Mononuclear cell (primary cell): ENCODE data around the gene GREM1. TPM values are rescaled to one million over a fixed set of nuclear protein-coding genes. Genes with fewer than 3 reads are reported as not detected.

Source experiments
- H3K27me3 ChIP-seq: 2 replicates; pipeline ENCODE4 v1.6.0; 2011; ENCODE audit warnings: low read length, control low read depth; ENCODE audit not compliant: insufficient read depth
- H3K4me1 ChIP-seq: 2 replicates; pipeline ENCODE4 v1.5.1; 2011; ENCODE audit warnings: mild to moderate bottlenecking, low read length, control low read depth; ENCODE audit not compliant: insufficient read depth
- H3K4me3 ChIP-seq: 2 replicates; pipeline ENCODE4 v1.5.1; 2011; ENCODE audit warnings: mild to moderate bottlenecking, low read length, moderate library complexity
- H3K9me3 ChIP-seq: 2 replicates; pipeline ENCODE4 v1.5.1; 2011; ENCODE audit warnings: low read depth, mild to moderate bottlenecking, control low read depth, low read length
- total RNA-seq: library from RNA; depleted of rRNA; stranded (reverse); fragments of >200 nt; gene quantifications from one replicate; pipeline ENCODE4 v1.2.3, GENCODE V29; 2012

The GREM1 gene
- total RNA-seq, 1 donor: 0.10 TPM

GRCh38 chr15:32735989-32736700, 18.3 kb downstream of the GREM1 start:
- no peak overlapping the region for H3K4me3 ChIP-seq
- H3K4me1 ChIP-seq: no peaks in the 10 kb centered on the region
- no peaks in the 10 kb centered on the region for H3K9me3 ChIP-seq
- H3K27me3 ChIP-seq: peaks cover 7% of the 10 kb centered on the region

DNA sequence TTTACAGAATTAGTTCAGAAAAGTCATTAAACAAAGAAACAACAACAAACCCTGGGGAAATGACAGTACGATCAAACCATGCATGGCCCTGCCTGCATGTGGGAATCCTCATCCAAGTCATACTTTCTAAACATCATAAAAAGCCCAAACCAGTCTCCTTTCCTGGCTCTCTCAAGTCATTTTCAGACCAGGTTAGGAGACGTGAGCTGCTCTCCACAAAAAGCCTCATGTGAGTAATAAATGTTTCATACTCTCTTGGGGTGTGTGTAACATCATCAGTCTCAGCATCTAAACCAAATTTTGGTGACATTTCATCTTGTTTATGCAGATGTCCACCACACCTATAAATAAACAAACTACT, 18.9 kb downstream of the GREM1 start:
- Histone ChIP-seq H3K9me3 (no peaks in the 10 kb centered on the region), H3K27me3 (peaks cover 5% of the 10 kb centered on the region), H3K4me3 (no peak overlapping the region), H3K4me1 (no peaks in the 10 kb centered on the region)

DNA sequence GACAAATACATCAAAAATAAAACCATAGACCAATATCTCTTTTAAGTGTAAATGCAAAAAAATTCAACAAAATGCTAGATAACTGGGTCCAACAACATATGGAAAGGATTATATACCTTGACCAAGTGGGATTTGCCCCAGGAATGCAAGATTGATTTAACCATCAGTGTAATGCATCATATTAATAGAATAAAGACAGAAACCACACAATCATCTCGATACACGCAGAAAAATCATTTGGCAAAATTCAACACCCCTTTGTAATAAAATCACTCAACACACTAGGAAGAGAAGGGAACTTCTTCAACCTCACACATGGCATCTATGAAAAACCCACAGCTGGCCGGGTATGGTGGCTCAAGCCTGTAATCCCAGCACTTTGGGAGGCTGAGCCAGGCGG, 19.5 kb downstream of the GREM1 start:
- no peaks in the 10 kb centered on the region for H3K4me1 ChIP-seq
- no peaks in the 10 kb centered on the region for H3K9me3 ChIP-seq
- H3K27me3 ChIP-seq: peaks cover 5% of the 10 kb centered on the region
- no peak overlapping the region for H3K4me3 ChIP-seq

DNA sequence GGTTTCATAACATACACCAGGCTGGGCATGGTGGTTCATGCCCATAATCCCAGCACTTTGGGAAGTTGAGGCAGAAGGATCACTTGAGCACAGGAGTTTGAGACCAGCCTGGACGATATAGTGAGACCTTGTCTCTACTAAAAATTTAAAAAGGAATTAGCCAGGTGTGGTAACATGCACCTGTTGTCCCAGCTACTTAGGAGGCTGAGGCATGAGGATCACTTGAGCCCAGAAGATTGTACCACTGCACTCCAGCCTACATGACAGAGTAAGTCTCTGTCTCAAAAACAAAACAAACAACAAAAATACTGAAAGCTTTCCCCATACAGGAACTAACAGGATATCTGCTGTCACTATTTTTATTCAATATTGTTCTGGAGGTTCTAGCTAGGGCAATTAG, 20.9 kb downstream of the GREM1 start:
- no peaks in the 10 kb centered on the region for H3K4me1 ChIP-seq
- H3K4me3 ChIP-seq: no peak overlapping the region
- peaks cover 5% of the 10 kb centered on the region for H3K27me3 ChIP-seq
- H3K9me3 ChIP-seq: peaks cover 5% of the 10 kb centered on the region

GRCh38 chr15:32739522-32740063, 21.8 kb downstream of the GREM1 start:
- Histone ChIP-seq H3K9me3 (peaks cover 5% of the 10 kb centered on the region), H3K27me3 (peaks cover 5% of the 10 kb centered on the region), H3K4me1 (no peaks in the 10 kb centered on the region), H3K4me3 (no peak overlapping the region)

DNA sequence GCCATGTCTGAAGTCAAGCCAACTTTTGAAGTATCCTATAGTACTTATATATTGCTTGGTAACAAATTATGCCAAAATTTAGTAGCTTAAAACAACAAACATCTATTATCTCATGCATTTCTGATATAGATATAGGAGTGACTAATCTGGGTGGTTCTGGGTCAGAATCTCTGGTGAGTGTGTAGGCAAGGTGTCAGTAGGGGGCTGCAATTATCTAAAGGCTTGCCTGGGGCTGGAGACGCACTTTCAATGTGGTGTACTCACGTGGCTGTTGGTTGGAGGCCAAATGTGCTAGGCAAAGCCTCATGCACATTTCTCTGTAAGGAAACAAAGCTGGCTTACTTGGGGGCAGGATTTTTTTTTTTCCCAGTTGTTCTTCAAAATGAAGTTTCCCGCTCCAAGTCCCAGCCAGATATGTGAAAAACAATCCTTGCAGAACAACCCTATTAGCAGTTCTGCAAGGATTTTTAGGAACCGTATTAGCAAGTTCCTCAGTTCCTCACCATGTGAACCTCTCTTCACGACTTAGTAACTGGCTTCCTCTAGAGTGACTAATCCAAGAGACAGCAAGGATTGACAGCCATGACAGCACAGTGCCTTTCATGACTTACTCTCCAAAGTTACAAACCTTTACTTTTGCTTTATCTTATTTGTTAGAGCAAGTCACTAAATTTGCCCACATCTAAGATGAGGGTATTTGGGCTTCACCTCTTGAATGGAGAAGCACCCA, 25.8 kb downstream of the GREM1 start:
- H3K4me3 ChIP-seq: no peak overlapping the region
- H3K4me1 ChIP-seq: no peaks in the 10 kb centered on the region
- H3K27me3 ChIP-seq: no peaks in the 10 kb centered on the region
- H3K9me3 ChIP-seq: peaks cover 5% of the 10 kb centered on the region

DNA sequence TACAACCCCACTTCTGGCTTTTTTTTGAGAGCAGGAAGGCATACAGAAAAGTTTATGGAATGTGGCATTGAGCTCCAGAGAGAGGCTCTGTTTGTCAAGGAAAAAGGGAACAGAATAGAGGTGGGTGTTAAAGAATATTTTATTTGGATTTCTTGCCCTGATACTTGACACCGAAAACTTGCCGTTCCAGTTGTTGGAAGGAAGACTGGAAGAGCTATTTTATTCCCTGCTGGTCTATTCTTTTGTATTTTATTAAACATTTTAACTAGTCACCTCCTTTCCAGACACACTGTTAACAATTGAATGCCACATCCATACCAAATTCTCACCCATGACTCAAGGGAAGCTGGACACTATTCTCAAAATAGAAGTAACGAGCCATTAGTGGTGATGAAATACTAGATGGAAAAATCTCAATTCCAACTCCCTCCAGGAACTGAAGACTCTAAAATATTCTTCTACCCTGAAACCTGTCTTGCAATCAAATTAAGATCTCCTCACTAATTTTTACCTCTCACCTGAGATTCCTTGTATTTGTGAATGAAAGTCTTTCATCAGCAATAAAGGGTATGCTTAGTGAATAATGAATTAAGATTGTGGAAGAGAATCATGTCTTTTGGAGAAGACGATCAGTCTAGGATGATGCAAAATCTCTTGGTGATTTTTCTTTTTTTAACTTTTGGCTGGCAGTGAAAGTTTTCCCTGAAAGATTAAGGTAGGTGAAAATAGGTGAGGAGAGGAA, 28.5 kb downstream of the GREM1 start:
- Histone ChIP-seq H3K4me3 (no peak overlapping the region), H3K27me3 (no peaks in the 10 kb centered on the region), H3K9me3 (peaks cover 5% of the 10 kb centered on the region), H3K4me1 (no peaks in the 10 kb centered on the region)

DNA sequence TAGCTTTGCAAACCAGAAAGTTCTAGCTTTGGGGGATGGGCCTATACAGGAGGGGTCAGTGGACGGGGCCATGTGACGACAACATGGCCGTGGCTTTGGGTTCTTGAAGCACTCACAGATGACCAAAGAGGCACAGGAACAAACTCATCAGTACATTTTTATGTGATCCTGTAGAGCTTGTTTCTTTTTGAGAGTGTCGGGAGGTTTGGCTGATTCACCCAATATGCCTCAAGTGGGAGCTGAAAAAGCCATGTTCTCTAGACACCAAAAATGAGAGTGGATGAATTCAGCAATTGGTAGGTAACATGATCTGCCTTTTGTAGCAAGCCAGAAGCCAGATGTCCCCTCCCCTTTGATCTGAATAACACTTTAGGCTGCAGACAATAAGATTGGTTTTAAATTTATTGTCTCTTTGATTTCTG, 30.1 kb downstream of the GREM1 start:
- H3K4me3 ChIP-seq: no peak overlapping the region
- H3K9me3 ChIP-seq: no peaks in the 10 kb centered on the region
- no peaks in the 10 kb centered on the region for H3K27me3 ChIP-seq
- no peaks in the 10 kb centered on the region for H3K4me1 ChIP-seq

DNA sequence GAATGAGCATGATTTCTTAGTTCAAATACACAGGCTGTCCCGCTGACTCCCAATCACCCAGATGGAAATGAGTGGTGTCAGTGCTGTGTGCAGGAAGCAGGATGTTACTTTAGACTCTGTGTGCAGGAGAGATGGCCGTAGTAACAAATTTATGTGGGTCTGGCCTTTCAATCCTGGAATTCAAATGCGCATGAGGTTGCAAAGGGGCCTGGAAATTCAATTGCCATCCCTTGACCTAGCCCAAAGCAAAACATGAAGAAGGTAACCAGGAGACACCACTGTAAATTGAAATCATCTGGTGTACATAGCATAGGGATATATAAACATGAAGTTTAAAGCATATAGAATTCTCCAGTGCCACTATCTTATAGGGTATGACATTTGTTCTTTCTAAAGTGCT, 33.2 kb downstream of the GREM1 start:
- H3K27me3 ChIP-seq: no peaks in the 10 kb centered on the region
- no peak overlapping the region for H3K4me3 ChIP-seq
- H3K9me3 ChIP-seq: no peaks in the 10 kb centered on the region
- no peaks in the 10 kb centered on the region for H3K4me1 ChIP-seq

DNA sequence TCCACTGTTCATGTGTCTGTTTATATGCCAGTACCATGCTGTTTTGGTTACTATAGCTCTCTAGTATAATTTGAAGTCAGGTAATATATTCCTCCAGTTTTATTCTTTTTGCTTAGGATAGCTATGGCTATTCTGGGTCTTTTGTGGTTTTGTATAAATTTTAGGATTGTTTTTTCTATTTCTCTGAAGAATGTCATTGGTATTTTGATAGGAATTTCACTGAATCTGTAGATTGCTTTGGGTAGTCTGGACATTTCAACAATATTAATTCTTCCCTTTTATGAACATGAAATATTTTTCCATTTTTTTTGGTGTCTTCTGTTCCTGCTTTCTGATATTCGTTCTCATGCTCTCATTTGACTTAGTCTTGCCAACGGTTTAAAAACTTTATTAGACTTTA, 39.6 kb downstream of the GREM1 start:
- peaks cover 7% of the 10 kb centered on the region for H3K27me3 ChIP-seq
- H3K4me1 ChIP-seq: no peaks in the 10 kb centered on the region
- no peak overlapping the region for H3K4me3 ChIP-seq
- no peaks in the 10 kb centered on the region for H3K9me3 ChIP-seq

DNA sequence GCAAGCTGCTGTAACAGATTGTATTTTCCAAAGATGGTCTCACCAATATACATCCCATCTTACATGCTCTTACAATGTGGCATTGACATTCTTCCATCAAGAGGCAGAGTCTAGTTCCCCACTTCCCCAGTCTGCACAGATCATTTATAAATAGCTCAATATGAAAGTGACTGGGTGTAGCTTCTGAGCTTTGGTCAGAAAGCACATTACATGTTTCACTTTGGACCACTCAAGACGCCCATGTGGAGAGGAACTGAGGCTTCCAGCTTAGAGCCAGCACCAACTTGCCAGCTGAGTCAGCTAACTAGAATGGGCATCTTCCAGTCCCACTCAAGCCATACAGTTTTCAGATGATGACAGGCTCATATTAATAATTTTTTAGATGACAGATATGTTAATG, 45.5 kb downstream of the GREM1 start:
- Histone ChIP-seq H3K9me3 (no peaks in the 10 kb centered on the region), H3K27me3 (peaks cover 5% of the 10 kb centered on the region), H3K4me3 (no peak overlapping the region), H3K4me1 (no peaks in the 10 kb centered on the region)

GRCh38 chr15:32765236-32765635, 47.4 kb downstream of the GREM1 start:
- no peaks in the 10 kb centered on the region for H3K9me3 ChIP-seq

GRCh38 chr15:32766101-32766500, 48.3 kb downstream of the GREM1 start:
- Histone ChIP-seq H3K9me3 (no peaks in the 10 kb centered on the region), H3K27me3 (no peaks in the 10 kb centered on the region), H3K4me3 (no peak overlapping the region), H3K4me1 (no peaks in the 10 kb centered on the region)

More at GRCh38 chr15:32765236-32765635, 47.4 kb downstream of the GREM1 start:
- Histone ChIP-seq H3K4me3 (no peak overlapping the region), H3K27me3 (no peaks in the 10 kb centered on the region), H3K4me1 (no peaks in the 10 kb centered on the region)

DNA sequence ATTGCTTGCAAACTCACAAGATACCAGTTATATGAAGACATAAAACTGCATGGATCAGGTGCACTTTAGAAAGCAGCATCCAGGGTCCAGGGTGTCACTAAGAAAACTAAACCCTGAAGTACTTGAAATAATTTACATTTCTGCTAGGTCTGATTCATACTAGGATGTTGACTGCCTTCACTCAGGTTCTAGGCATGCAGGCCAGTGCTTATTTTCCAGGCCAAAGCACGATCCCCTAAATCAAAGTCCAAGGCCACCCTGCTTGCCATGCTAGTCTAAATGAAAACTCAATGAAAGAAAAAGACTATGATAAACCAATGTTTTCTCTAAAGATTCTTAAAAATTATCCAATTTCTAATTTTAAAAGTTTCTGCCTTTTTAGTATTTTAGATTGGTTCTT, 49.4 kb downstream of the GREM1 start:
- no peaks in the 10 kb centered on the region for H3K4me1 ChIP-seq
- H3K4me3 ChIP-seq: no peak overlapping the region
- no peaks in the 10 kb centered on the region for H3K9me3 ChIP-seq
- no peaks in the 10 kb centered on the region for H3K27me3 ChIP-seq

DNA sequence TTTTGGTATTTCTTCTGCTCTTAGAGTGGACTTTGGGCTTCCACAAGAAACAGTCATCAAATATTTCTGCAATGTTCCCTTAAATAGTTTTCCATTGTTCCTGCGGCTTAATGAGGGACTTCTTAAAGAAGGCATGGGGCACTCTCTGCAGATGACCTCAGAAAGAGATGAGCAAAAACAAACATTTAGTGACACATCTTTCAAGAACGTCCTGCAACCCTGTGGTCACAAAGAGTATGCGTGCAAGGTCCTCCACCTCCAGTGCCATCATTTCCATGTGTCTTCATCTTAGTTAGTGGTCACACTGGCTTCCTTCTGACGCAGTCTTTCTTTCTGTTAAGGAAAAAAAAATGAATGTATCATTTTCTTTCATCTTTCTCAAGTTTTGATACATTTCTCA, 56.2 kb downstream of the GREM1 start:
- Histone ChIP-seq H3K9me3 (peaks cover 7% of the 10 kb centered on the region), H3K27me3 (no peaks in the 10 kb centered on the region), H3K4me1 (no peaks in the 10 kb centered on the region), H3K4me3 (no peak overlapping the region)
